BE2C (cell line): ENCODE data around the gene TMA7.
A peak's percentile ranks its signal among the peaks of the same experiment; 100 is the strongest.

Experiments
- DNase-seq: peaks from one replicate; pipeline ENCODE4 v3.0.0-alpha.2; 2020
- H3K27me3 ChIP-seq: fragments of 250-450 bp; sonication (Bioruptor Pico); 2 replicates; pipeline ENCODE4 v1.5.1; 2020; ENCODE audit warnings: mild to moderate bottlenecking
- H3K36me3 ChIP-seq: fragments of 250-450 bp; sonication (Bioruptor Pico); 2 replicates; pipeline ENCODE4 v1.5.1; 2020; ENCODE audit warnings: mild to moderate bottlenecking
- H3K4me1 ChIP-seq: fragments of 250-450 bp; sonication (Bioruptor Pico); 2 replicates; pipeline ENCODE4 v1.5.1; 2020
- H3K4me3 ChIP-seq: 2 replicates; pipeline ENCODE4 v1.5.1; 2011; ENCODE audit warnings: low read depth, low read length
- H3K9me3 ChIP-seq: fragments of 250-450 bp; sonication (Bioruptor Pico); 2 replicates; pipeline ENCODE4 v1.5.1; 2020
- TF ChIP-seq, protein P1 (sequence below): IDR thresholded peaks from 2 replicates; pipeline ENCODE4 v1.5.1; 2012; ENCODE audit warnings: mild to moderate bottlenecking, low read depth, low read length

TMA7 gene

DNA sequence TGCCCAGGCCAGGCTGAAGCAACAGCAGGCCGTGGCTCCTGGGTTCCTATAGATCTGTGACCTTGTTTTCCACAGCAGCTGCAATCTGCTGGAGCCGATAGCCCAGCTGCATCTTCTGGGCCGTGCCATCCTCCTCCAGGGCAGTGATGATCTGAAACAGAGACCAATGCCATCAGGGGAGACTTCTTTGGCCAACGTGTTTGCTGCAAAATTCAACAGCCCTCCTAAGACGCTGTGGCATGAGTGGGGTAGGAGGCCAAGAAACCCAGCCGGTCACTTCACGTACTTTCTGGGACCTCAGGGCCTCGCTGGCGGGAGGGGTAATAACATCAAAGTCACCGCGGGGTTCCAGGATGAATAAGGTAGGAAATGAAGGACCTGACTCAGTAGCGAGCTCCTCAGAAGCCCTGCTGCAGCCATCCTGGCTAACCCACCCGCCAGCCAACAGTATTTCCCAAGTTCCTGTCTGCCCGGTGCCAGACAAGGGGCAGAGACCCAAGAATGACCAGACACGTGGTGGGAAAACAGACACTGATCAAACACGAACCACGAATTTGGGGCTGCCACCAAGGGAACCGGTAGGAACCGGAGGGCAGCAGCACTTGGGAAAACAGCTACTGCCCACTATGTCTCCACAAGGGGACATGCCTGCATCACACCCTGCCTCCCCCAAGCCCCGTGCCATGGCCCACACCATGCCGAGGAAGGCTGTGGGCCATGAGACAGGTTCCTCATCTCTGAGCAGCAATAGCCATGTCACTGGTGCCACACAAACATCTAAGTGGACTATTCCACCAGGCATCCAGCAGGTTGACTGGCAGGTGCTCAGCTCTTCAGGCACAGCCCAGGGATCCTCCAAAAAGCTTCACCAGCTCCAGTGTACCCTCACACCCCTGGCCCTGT is 35.4 kb upstream of the TMA7 start:
- no peaks in the 10 kb centered on the region for H3K27me3 ChIP-seq
- no peak for DNase-seq
- no peaks in the 10 kb centered on the region for H3K36me3 ChIP-seq
- no peaks in the 10 kb centered on the region for H3K4me1 ChIP-seq
- TF ChIP-seq, protein P1, sequence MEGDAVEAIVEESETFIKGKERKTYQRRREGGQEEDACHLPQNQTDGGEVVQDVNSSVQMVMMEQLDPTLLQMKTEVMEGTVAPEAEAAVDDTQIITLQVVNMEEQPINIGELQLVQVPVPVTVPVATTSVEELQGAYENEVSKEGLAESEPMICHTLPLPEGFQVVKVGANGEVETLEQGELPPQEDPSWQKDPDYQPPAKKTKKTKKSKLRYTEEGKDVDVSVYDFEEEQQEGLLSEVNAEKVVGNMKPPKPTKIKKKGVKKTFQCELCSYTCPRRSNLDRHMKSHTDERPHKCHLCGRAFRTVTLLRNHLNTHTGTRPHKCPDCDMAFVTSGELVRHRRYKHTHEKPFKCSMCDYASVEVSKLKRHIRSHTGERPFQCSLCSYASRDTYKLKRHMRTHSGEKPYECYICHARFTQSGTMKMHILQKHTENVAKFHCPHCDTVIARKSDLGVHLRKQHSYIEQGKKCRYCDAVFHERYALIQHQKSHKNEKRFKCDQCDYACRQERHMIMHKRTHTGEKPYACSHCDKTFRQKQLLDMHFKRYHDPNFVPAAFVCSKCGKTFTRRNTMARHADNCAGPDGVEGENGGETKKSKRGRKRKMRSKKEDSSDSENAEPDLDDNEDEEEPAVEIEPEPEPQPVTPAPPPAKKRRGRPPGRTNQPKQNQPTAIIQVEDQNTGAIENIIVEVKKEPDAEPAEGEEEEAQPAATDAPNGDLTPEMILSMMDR: no peak
- H3K9me3 ChIP-seq: no peaks in the 10 kb centered on the region
- H3K4me3 ChIP-seq: no peak overlapping the region

DNA sequence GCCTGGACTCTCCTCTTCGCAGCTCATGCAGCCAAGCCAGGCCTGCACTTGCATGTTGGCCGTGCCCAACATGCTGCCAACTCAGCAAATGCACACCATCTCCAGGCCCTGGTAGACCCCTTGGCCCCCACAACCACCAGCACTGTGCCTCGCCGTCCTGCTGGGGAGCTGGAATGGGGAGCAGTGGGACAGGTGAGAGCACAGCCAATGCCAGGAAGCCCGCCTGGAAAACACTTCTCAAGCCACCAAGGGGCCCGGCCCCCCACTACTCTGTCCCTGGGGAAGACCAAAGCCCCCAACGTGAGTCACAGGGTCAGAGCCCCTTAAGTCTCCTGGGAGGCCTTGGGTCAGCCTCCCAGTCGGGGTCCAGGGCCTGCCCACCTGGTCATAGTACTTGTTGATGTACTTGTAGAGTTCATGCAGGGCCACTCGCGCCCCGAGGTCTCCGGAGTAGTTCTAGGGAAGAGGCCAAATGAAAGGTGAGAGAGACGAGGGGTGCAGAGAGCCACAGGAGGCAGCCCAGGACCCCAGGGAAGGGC is 34.6 kb upstream of the TMA7 start:
- no peaks in the 10 kb centered on the region for H3K36me3 ChIP-seq

DNA sequence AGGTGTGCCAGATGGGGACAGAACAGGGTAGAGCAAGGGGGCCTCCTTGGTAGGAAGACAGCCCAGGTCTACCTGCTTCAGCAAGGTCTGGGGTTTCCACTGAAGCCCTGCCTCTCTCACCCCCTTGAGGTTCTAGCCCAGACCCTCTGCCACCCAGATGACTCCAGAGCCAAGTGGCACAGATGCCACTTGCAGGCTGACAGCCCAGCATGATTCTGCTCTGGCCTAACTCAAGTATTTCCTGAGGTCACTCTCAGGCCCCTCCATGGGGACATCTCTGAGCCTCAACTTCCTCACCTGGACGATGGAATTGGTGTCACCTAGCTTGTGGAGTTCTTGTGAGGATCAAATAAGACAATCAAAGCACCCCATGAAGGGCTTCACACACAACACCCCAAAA is 34.1 kb upstream of the TMA7 start:
- H3K4me3 ChIP-seq: no peak overlapping the region
- TF ChIP-seq, protein P1: no peak
- DNase-seq: peak; percentile 1
- no peaks in the 10 kb centered on the region for H3K4me1 ChIP-seq
- H3K36me3 ChIP-seq: no peaks in the 10 kb centered on the region
- no peaks in the 10 kb centered on the region for H3K9me3 ChIP-seq
- H3K27me3 ChIP-seq: no peaks in the 10 kb centered on the region

More for the DNA sequence above, 34.6 kb upstream of the TMA7 start:
- DNase-seq: no peak
- TF ChIP-seq, protein P1: no peak
- no peaks in the 10 kb centered on the region for H3K9me3 ChIP-seq
- no peaks in the 10 kb centered on the region for H3K27me3 ChIP-seq
- no peak overlapping the region for H3K4me3 ChIP-seq
- no peaks in the 10 kb centered on the region for H3K4me1 ChIP-seq

DNA sequence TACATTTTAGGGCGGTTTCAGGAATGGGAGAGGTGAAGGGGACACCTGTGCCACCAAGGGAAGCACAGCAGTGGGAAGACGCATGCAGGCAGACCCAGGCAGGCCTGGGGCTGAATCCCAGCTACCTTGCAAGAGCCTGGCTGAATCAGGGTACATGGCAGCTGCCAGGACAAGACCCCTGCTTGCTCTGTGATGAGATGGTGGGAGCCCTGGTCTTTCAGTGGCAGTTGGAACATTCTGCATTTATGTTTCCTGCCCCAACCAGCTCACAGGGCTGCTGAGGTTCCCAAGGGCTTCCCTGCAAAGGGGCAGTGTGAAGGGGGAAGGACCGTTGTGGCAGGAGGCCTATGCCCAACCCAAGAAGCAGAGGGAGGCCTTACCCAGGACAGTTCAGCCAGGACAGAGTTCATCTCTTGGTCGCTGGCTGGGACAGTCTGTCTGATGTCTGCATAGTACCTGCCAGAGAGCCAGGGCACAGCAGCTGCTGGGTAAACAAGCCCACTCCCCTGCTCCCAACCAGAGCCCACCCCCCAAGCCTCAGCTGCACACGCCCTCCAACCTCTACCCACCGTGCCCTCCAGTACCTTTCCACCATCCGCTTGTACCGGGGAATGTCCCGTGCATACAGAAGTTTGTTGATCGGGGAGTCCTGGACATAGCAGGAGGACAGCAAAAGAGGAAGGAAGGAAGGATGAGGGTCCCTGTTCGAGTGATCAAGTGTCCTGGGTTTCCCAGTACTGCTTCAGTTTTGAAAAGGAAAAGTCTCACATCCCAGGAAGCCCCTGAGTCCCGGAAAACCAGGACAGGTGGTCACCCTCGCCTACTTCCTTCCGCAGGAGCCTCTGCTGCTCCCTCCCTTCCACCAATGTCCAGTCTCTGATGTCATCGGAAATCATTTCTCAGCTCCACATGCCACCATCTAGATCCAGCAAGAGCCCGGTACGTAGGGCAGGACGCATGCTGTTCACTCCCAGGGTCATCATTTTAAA is 33.3 kb upstream of the TMA7 start:
- Histone ChIP-seq H3K4me1 (no peaks in the 10 kb centered on the region), H3K4me3 (no peak overlapping the region), H3K27me3 (no peaks in the 10 kb centered on the region), H3K36me3 (no peaks in the 10 kb centered on the region), H3K9me3 (no peaks in the 10 kb centered on the region)
- DNase-seq: peak; percentile 1
- TF ChIP-seq, protein P1: no peak

DNA sequence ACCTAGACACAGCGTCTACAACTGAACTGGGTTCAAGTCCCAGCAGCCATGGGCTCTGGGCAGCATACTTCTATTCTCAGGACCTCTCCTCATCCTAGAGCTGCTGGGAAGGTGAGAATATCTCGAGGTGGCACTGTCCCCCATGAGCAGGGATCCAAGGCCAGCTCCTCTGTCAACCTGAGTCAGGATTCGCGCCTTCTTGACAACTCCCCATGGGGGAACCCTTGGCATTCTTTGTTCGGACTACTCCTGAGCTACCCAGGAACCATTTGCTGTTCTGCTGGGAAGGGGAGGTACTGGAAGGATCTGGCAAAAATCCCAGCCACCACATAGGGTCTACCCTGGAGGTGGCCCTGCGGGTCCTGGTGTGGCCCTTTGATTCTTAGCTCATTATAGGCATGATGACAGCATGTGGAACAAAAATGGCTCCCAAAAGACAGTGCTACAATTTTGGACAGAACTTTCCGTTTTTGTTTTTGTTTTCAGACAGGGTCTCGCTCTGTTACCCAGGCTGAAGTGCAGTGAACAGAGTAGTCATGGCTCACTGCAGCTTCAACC is 32.4 kb upstream of the TMA7 start:
- Histone ChIP-seq H3K36me3 (no peaks in the 10 kb centered on the region), H3K4me1 (no peaks in the 10 kb centered on the region), H3K4me3 (no peak overlapping the region), H3K9me3 (no peaks in the 10 kb centered on the region), H3K27me3 (no peaks in the 10 kb centered on the region)
- DNase-seq: no peak
- TF ChIP-seq, protein P1: no peak
